Prostate gland (tissue), 2 donors: ENCODE results near the gene SIDT1. TPM values are rescaled to one million over a fixed set of nuclear protein-coding genes. Genes with fewer than 3 reads are reported as not detected.

Source experiments
- DNase-seq: peaks from one replicate; pipeline ENCODE4 v3.0.0-alpha.2; 2019; ENCODE audit warnings: low spot score
- H3K27ac ChIP-seq, 2 donors: fragments of 200-600 bp; sonication (generic); 2 replicates each; pipeline ENCODE4 v1.5.1; 2017 to 2019
- H3K27me3 ChIP-seq: fragments of 200-600 bp; sonication (generic); replicated peaks from 2 replicates; pipeline ENCODE4 v1.5.1; 2019; ENCODE audit not compliant: insufficient read depth
- H3K36me3 ChIP-seq, 2 donors: fragments of 200-600 bp; sonication (generic); 1 replicate in 1 of 2; 2 replicates in 1 of 2; pipeline versions ENCODE4 v1.5.1 to v1.8.1; 2017 to 2019
- H3K4me1 ChIP-seq: fragments of 200-600 bp; sonication (generic); replicated peaks from 2 replicates; pipeline ENCODE4 v1.5.1; 2019
- H3K4me3 ChIP-seq, 2 donors: fragments of 200-600 bp; sonication (generic); 2 replicates each; pipeline ENCODE4 v1.5.1; 2017 to 2019
- H3K9me3 ChIP-seq: fragments of 200-600 bp; sonication (generic); 2 replicates; pipeline ENCODE4 v1.5.1; 2017
- CTCF ChIP-seq, 4 experiments: fragments of 200-600 bp in 2 of 4; fragments of 450-650 bp in 2 of 4; sonication (generic) in 2 of 4; IDR thresholded peaks; 1 replicate in 3 of 4; 2 replicates in 1 of 4; pipeline ENCODE4 v1.5.1; 2016 to 2019; ENCODE audit warnings: antibody characterized with exemption in 4 of 4, mild to moderate bottlenecking in 2 of 4, moderate library complexity in 2 of 4
- POLR2A ChIP-seq: fragments of 450-650 bp; IDR thresholded peaks from one replicate; pipeline ENCODE4 v1.6.1; 2016; ENCODE audit warnings: antibody characterized with exemption, mild to moderate bottlenecking
- POLR2AphosphoS5 ChIP-seq: sonication (generic); formaldehyde crosslinking; IDR thresholded peaks from one replicate; pipeline ENCODE4 v1.6.1; 2017; ENCODE audit warnings: antibody characterized with exemption
- WGBS: methylation state at CpG from one replicate; pipeline ENCODE4 v1.1.5; 2018; 5-methylcytosine and 5-hydroxymethylcytosine counted together
- intact Hi-C: fragments of 100-400 bp; cut with DNase I; formaldehyde crosslinking; loops from one replicate; pipeline ENCODE4 v1.14.2; 2022
- total RNA-seq, 2 donors: library from RNA; depleted of rRNA; stranded (reverse); fragments of >200 nt; gene quantifications; one replicate each; pipeline ENCODE4 v1.1.0, GENCODE V29; 2016

Gene SIDT1
- 10 to 100 TPM; 19.9 to 31.2 TPM for total RNA-seq

- peak; percentile 69 for DNase-seq
Observed at GRCh38 chr3:113531826-113532697, at the start of gene SIDT1. TSS of gene SIDT1 (plus strand) at chr3:113532555. CDS start at chr3:113533022, 467 bp downstream.

GRCh38 chr3:113485161-113485609, 47.2 kb upstream of the SIDT1 start:
- Histone ChIP-seq H3K27me3 (no peaks in the 10 kb centered on the region), H3K4me3 (no peak overlapping the region), H3K9me3 (no peaks in the 10 kb centered on the region), H3K27ac (no peak overlapping the region), H3K4me1 (no peaks in the 10 kb centered on the region), H3K36me3 (no peaks in the 10 kb centered on the region)
- 69% methylated on average over 8 of the region's 8 CpGs for WGBS
- TF ChIP-seq POLR2A (no peak), POLR2AphosphoS5 (no peak), CTCF (IDR thresholded peaks at IDR 0.05) (no peak)
- intact Hi-C loops: no loop called here
- DNase-seq: no peak

More at GRCh38 chr3:113531826-113532697, at the start of gene SIDT1:
- no peaks in the 10 kb centered on the region for H3K9me3 ChIP-seq
- no peaks in the 10 kb centered on the region for H3K36me3 ChIP-seq
- no peaks in the 10 kb centered on the region for H3K4me1 ChIP-seq
- intact Hi-C loops: no loop called here
- peak in 2 of 4 experiments; percentile 32 to 35 for TF ChIP-seq CTCF (IDR thresholded peaks at IDR 0.05)
- TF ChIP-seq POLR2A: no peak
- H3K27me3 ChIP-seq: no peaks in the 10 kb centered on the region
- H3K4me3 ChIP-seq: peak within 1 kb of the TSS; percentile 52 to 65
- peak within 1 kb of the TSS; percentile 71 to 81 for H3K27ac ChIP-seq
- WGBS: 4% methylated on average over 18 of the region's 18 CpGs

GRCh38 chr3:113495035-113495434, 37.3 kb upstream of the SIDT1 start:
- Histone ChIP-seq H3K9me3 (no peaks in the 10 kb centered on the region), H3K36me3 (no peaks in the 10 kb centered on the region), H3K4me1 (no peaks in the 10 kb centered on the region), H3K27me3 (no peaks in the 10 kb centered on the region), H3K4me3 (no peak overlapping the region), H3K27ac (no peak overlapping the region)
- WGBS: 52% methylated on average over 2 of the region's 2 CpGs
- peak; percentile 35 for DNase-seq
- peak; percentile 7 for TF ChIP-seq POLR2AphosphoS5
- no peak for TF ChIP-seq POLR2A
- TF ChIP-seq CTCF (IDR thresholded peaks at IDR 0.05): peak in 3 of 4 experiments; percentile 48 to 65 (median 65)
- intact Hi-C loops: loop anchor here (5.0 to 10.0 kb wide), 2 partner anchors 80 to 132 kb away; no protein-coding TSS in a partner anchor

GRCh38 chr3:113496924-113497323, 35.4 kb upstream of the SIDT1 start:
- Histone ChIP-seq H3K4me1 (no peaks in the 10 kb centered on the region), H3K9me3 (no peaks in the 10 kb centered on the region), H3K4me3 (no peak overlapping the region), H3K36me3 (no peaks in the 10 kb centered on the region), H3K27me3 (no peaks in the 10 kb centered on the region), H3K27ac (no peak overlapping the region)
- DNase-seq: no peak
- intact Hi-C loops: loop anchor here (5.0 to 10.0 kb wide), 2 partner anchors 78 to 130 kb away; no protein-coding TSS in a partner anchor
- TF ChIP-seq POLR2A (no peak), CTCF (IDR thresholded peaks at IDR 0.05) (no peak), POLR2AphosphoS5 (no peak)
